Tongue (tissue), 2 donors: ENCODE measurements around the gene NOL12. TPM values are rescaled to one million over a fixed set of nuclear protein-coding genes. Genes with fewer than 3 reads are reported as not detected.

Source experiments
- small RNA-seq: library from RNA; depleted of rRNA; stranded (forward); fragments of <200 nt; gene quantifications from one replicate; pipeline ENCODE3, GENCODE V24; 2014; ENCODE audit warnings: low replicate concordance
- total RNA-seq: library from RNA; depleted of rRNA; stranded (reverse); fragments of >200 nt; gene quantifications from one replicate; pipeline ENCODE4 v1.2.3, GENCODE V29; 2014

The NOL12 gene
- total RNA-seq, 1 donor from 2014 or later: 19.4 TPM

Small RNA genes lying within 50 kb of the gene (small RNA-seq; reads per million reads assigned to genes)
- not detected for gene RN7SL385P

Other genes starting within 250 kb of the NOL12 start
- gene MFNG, start 200.0 kb upstream of the NOL12 start, total RNA-seq: 8.7 TPM
- gene CARD10, start 166.9 kb upstream of the NOL12 start, total RNA-seq: 12.2 TPM
- gene CDC42EP1, start 125.9 kb upstream of the NOL12 start, total RNA-seq: 25.5 TPM
- gene LGALS2, start 106.3 kb upstream of the NOL12 start, total RNA-seq: not detected
- gene GGA1, start 77.5 kb upstream of the NOL12 start, total RNA-seq: 47.5 TPM
- gene SH3BP1, start 46.7 kb upstream of the NOL12 start, total RNA-seq: 31.8 TPM
- 12.3 TPM for gene PDXP, start 27.6 kb upstream of the NOL12 start, total RNA-seq
- gene LGALS1, start 10.7 kb upstream of the NOL12 start, total RNA-seq: 1,436 TPM
- 87.7 TPM for gene TRIOBP, start 10.7 kb downstream of the NOL12 start, total RNA-seq
- 16.7 TPM for gene GCAT, start 121.6 kb downstream of the NOL12 start, total RNA-seq
- gene GALR3, start 137.0 kb downstream of the NOL12 start, total RNA-seq: not detected
- 23.5 TPM for gene ANKRD54, start 158.0 kb downstream of the NOL12 start, total RNA-seq
- gene EIF3L, start 163.1 kb downstream of the NOL12 start, total RNA-seq: 606 TPM
- 19.3 TPM for gene MICALL1, start 220.0 kb downstream of the NOL12 start, total RNA-seq